Globus pallidus (tissue), 1 donor: ENCODE results near the gene AKAP6.

ENCODE experiments used
- DNase-seq: peaks from one replicate; pipeline ENCODE4 v3.0.0-alpha.2; 2015; ENCODE audit warnings: low spot score

AKAP6 gene

GRCh38 chr14:32478050-32478449 lies 149.0 kb downstream of the AKAP6 start:
- peak; percentile 21 for DNase-seq

GRCh38 chr14:32480337-32480736 lies 151.2 kb downstream of the AKAP6 start:
- DNase-seq: no peak

GRCh38 chr14:32481707-32482106 lies 152.6 kb downstream of the AKAP6 start:
- DNase-seq: no peak

- DNase-seq: no peak
Observed at GRCh38 chr14:32491416-32492016, 162.4 kb downstream of the AKAP6 start.

- DNase-seq: no peak
Observed at GRCh38 chr14:32492457-32492856, 163.4 kb downstream of the AKAP6 start.

GRCh38 chr14:32494609-32495434 lies 165.7 kb downstream of the AKAP6 start:
- DNase-seq: peak; percentile 73

GRCh38 chr14:32495435-32495734 lies 166.3 kb downstream of the AKAP6 start:
- DNase-seq: no peak

- DNase-seq: no peak
Observed at GRCh38 chr14:32497248-32497647, 168.2 kb downstream of the AKAP6 start.

GRCh38 chr14:32507029-32507984 lies 178.2 kb downstream of the AKAP6 start:
- DNase-seq: no peak

- DNase-seq: peak; percentile 79
Observed at GRCh38 chr14:32508281-32508680, 179.2 kb downstream of the AKAP6 start.

GRCh38 chr14:32509632-32510187 lies 180.6 kb downstream of the AKAP6 start:
- peak; percentile 99 for DNase-seq

- DNase-seq: no peak
Observed at GRCh38 chr14:32510815-32511214, 181.7 kb downstream of the AKAP6 start.

- no peak for DNase-seq
Observed at GRCh38 chr14:32512348-32512747, 183.2 kb downstream of the AKAP6 start.

GRCh38 chr14:32512813-32513212 lies 183.7 kb downstream of the AKAP6 start:
- DNase-seq: no peak

GRCh38 chr14:32513571-32514009 lies 184.5 kb downstream of the AKAP6 start:
- DNase-seq: no peak

GRCh38 chr14:32514236-32514635 lies 185.1 kb downstream of the AKAP6 start:
- no peak for DNase-seq

- no peak for DNase-seq
Observed at GRCh38 chr14:32514681-32515080, 185.6 kb downstream of the AKAP6 start.

- DNase-seq: peak; percentile 69
Observed at GRCh38 chr14:32524609-32525375, 195.7 kb downstream of the AKAP6 start.

- no peak for DNase-seq
Observed at GRCh38 chr14:32525591-32525990, 196.5 kb downstream of the AKAP6 start.

- no peak for DNase-seq
Observed at GRCh38 chr14:32530800-32531199, 201.7 kb downstream of the AKAP6 start.

GRCh38 chr14:32531942-32532515 lies 202.9 kb downstream of the AKAP6 start:
- no peak for DNase-seq
